Ovary (tissue), 3 donors: ENCODE results near the gene HRAS.

ENCODE experiments used
- CTCF ChIP-seq, 3 donors: fragments of 450-650 bp in 2 of 3; fragments of 200-600 bp in 1 of 3; IDR thresholded peaks; one replicate each; pipeline versions ENCODE4 v1.5.1 to v1.8.0; 2016 to 2022; ENCODE audit warnings: antibody characterized with exemption in 3 of 3, mild to moderate bottlenecking in 1 of 3
- EP300 ChIP-seq: sonication (generic); formaldehyde crosslinking; IDR thresholded peaks from one replicate; pipeline ENCODE4 v1.6.1; 2017; ENCODE audit warnings: antibody characterized with exemption
- POLR2A ChIP-seq: fragments of 450-650 bp; IDR thresholded peaks from one replicate; pipeline ENCODE4 v1.6.1; 2017; ENCODE audit warnings: antibody characterized with exemption, mild to moderate bottlenecking, moderate library complexity
- donor health status: DM: no; HTN: no; CAD: no.

DNA sequence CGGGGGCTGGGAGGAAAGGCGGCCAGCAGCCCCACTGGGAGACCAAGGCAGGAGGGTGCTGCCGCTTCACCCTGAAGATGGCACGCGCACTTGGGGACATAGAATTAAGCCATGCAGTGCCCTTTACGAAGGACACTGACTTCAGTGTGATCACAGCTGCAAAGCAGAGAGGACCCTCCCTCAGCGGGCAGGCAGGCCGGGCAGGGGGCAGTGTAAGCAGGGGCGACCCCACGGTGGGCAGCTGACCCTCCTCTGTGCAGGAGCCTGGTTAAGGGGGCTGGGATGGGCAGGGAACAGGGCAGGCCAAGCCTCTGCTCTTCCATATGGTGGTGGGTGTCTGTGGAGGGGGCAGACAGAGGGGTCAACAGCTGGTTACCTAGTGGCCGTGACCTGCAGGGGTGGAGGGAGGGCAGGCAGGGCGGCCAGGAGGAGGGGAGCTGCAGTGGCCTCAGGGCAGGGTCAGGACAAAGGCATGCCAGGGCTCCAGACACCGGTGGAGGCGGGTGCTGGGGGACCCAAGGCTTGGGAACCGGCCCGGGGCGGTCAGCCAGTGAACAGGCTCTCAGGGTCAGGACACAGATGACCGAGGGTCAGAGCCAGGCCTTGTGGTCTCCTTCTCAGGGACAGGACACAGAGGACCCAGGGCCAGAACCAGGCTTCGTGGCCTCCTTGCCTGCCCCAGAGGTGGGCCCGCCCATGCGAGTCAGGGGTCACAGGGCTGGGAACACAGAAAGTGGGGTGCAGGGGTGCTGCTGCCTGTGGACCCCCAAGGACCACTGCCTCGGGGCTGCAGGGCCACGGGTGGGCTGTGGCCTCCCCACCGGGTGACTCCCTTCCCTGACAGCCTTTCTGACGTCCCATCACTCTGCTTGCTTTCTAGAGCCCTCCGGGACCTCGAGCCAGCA is 18.0 kb upstream of the HRAS start:
- no peak for TF ChIP-seq CTCF (IDR thresholded peaks at IDR 0.05)
- no peak for TF ChIP-seq EP300
- no peak for TF ChIP-seq POLR2A
